Brain pericyte (primary cell): ENCODE data around the gene CD109.
"Not testable (repeated sequence)": the region's sequence is repeated elsewhere in the genome, so short reads cannot be mapped to it uniquely, and the experiment has no call there.

Experiments used
- DNase-seq: peaks from one replicate; pipeline ENCODE4 v3.0.0-alpha.2; 2012; ENCODE audit warnings: low read depth, low spot score

CD109 gene

DNA sequence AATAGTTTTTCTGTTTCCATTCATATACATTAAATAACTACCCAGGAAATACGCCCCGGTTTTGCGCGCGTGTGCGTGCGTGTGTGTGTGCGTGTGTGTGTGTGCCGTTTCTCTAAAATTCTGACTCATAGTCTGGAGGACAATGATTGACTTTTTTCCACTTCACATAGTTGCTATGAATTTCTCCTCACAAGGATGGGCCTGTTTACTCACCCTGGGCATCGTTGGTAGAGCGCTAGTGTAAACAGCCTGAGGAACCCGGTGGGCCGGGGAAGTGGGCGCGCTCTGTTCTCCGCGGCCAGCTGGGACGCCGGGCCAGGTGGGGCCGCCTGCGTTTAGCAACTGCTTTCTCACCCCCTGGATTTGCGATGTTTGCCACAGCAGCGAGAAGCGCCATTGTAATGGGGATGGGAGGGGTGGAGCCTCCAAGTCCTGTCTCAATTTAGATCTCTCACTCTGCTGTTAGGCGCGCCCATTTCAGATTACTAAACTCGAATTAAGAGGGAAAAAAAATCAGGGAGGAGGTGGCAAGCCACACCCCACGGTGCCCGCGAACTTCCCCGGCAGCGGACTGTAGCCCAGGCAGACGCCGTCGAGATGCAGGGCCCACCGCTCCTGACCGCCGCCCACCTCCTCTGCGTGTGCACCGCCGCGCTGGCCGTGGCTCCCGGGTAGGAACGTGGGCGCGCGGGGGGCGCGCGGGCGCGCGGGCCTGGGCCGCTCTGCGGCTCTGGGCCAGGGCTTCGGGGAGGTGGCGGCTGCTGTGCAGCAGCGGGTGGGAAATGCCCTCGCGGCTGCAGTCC, at the start of gene CD109:
Gene CD109 (plus strand): TSS at position 585 of the 803 bp plus-strand sequence. CDS start 13 bp downstream, at position 598.
- no peak for DNase-seq

DNA sequence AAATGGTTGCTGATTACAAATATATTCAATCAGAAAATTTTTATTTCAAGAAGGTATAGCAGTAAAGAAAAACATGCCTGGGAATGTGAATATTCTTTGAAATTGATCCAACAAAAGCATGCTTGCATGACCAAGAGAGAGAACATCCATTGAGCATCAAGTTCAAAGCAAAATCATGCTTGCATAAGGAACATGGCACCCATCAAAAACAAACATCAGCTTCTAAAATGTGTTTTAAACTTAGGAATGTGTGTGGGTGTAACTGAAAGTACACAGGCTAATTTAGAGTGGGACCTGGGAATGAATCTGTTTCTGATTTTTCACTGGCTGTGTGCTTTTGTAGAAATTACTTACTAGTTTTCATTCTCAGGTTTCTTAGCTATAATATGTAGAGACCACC, 47.8 kb upstream of the CD109 start:
- no peak for DNase-seq

DNA sequence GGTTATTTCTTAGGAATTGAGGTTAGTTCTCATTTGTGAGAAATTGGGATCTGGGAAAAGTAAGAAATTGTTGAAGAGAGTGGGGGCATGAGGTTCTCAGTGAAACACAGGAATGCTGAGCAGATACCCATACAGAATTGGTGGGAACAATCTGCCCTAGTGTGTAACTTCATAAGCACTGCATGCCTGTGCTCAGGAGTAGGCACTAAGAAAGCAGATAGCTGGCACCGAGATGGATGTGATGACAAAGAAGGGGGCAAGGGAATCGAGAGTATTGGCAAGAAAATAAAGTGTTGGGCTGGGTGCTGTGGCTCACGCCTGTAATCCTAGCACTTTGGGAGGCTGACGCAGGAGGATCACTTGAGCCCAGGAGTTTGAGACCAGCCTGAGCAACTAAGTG, 46.2 kb upstream of the CD109 start:
- DNase-seq, result no peak

DNA sequence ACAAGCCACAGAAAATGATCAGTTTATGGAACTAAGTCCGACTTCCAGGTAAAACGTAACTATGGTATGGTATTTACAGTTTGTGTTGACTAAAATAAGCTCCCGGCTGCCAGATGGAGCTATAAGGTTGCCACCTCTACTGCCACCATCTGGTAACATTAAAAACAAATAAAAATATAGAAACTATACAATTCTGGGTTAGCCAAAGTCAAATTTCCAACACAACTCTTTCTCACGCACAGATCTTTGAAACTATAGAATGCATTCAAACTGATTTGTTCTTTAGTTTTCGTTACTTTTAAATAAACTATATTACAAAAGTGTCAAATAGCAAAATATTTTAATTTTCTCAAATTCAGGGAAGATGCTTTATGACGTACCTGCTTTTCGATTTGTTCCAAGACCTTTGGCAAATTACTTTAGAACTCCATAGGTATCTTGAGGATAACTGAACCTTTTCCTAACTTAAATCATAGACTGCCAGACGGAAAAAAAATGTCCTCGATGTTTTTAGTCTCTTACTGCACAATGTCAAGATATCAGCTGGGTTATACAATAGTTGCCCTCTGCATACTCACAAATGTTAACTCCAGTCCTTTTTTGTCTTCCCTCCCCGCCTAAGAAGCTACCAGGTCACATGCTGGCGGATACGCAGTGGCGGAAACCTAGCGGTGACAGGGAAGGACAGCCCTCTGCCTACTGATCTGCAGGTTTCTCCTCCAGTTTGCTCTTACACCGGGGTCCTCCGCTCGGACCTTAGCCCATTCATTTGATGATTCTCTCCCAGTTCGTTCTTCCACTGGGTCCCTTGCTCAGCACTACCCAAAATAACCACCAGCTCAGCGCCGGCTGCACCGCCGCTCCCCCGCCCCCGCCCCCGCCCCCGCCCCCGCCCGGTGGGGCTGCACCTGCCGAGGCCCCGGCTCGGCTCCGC, 43.1 kb upstream of the CD109 start:
- DNase-seq, result no peak

DNA sequence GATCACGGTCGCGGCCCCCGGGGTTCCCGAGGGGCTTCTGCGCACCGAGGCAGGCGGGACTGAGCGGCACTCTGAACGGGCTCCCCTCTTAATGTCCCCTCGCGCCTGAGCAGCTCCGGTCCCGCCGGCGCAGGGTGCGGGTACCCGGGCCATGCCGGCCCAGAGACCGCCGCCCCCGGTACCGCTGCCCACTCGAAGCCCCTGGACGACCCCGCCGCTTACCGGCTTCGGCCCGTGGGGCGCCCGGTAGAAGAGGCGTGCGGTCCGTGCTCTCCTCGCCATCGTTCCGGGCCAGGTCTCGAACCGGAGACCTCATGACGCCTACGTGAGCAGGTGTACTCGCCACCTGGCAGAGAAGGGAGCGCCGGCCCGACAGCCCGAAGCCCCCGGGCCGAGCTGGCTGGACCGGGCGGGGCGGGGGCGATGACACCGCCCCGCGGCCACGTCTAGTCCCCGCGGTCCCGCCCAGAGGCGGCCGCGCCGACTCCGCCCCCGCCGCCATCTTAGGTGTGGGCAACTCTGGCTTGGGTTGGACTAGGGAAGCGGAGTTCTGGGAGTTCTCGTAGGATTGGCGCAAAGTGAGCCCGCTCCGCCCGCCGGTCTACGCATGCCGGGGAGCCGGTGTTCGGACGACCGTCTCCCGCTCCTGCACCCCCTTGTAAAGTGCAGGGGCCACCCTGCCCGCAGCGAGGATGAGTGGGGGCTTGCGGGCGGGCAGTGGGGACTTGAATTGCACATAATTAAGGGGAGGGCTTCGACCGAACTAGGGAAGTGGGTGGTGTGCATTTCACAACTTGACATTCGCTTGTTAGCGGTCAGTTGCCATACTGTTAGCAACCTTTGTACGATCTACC, 42.2 kb upstream of the CD109 start, which contains the start of gene SLC17A5:
Gene SLC17A5 (minus strand): TSS at position 422 of the 854 bp plus-strand sequence. CDS start 106 bp downstream, at position 316.
- peak; percentile 68 for DNase-seq

GRCh38 chr6:73655341-73655917, 40.6 kb upstream of the CD109 start:
- no peak for DNase-seq

- no peak for DNase-seq
Observed at GRCh38 chr6:73656531-73657145, 39.4 kb upstream of the CD109 start.

DNA sequence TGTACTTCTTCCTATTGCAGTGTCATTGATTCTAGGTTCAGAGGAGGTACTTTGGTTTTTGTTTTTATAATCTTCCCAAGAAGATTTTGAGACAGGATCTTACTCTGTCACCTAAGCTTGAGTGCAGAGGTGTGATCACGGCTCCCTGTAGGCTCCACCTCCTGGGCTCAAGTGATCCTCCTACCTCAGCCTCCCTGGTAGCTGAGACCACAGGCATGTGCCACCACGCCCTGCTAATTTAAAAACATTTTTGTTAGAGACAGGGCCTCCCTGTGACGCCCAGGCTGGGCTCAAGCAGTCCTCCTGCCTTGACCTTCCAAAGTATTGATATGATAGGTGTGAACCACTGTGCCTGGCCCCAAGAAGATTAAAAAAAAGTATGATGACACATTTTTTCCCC, 38.8 kb upstream of the CD109 start:
- no peak for DNase-seq

GRCh38 chr6:73664701-73665100, 31.3 kb upstream of the CD109 start:
- no peak for DNase-seq

GRCh38 chr6:73665686-73666319, 30.2 kb upstream of the CD109 start:
- no peak for DNase-seq

- no peak for DNase-seq
Observed at GRCh38 chr6:73666393-73666792, 29.6 kb upstream of the CD109 start.

DNA sequence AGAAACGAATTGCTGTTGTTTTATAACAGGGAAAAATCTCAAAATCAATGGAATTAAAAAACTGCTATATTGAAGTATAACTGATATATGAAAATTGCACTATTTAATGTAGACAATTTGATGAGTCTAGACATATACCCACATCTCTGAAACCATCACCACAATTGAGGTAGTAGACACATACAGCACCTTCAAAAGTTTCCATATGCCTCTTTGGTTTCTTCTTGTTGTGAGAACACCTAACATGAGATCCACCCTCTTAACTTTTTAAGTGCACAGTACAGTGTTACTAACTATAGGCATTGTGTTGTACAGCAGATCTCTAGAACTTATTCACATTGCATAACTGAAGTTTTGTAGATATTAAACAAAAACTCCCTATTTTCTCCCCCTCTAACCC, 28.2 kb upstream of the CD109 start:
- no peak for DNase-seq

DNA sequence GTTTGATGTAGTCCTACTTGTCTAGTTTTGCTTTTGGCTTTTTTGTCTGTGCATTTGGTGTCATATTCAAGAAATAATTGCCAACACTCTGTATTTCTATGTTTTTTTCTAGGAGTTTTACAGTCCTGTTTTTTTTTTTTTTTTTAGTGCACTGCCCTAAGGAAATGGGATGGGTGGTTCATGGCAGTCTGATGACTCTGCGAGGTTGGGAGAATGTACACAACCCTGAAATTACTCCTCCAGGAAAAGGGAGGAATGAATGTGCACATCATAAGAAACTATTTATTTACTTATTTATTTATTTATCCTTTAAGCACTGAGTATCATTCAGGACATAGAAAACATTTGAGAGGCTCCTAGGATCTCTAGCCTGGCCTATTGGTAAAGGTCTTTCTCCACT, 27.0 kb upstream of the CD109 start:
- DNase-seq, result no peak

DNA sequence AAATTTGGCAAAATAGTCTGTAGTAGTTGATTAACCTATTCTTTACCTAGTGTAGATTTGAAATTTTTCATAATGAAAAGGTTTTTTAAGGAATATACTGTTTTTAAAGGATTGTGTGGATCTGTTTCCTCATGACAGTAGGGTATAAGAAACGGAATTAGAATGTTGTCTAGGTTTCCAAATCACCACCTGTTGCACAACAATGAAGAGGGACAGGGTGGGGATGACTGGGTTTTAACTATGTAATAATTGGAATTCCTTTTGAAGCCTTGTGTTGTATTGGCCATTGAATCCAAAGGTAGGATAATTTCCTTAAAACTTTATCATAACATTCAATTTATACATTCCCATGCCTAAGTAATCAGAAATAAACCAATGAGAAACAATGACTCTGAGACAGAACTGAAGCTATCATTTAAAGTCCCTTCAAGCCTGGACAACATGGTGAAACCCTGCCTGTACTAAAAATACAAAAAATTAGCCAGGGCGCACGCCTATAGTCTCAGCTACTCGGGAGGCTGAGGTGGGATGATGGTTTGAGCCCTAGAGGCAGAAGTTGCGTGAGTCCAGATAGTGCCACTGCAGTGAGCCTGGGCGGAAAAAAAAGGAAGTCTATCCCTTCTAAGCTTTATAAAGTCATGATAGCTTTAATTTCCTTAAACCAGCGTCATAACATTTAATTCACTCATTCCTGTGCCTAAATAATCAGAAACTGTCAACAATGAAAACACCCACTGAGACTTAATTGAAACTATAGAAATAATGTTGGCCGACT, 23.9 kb upstream of the CD109 start:
- DNase-seq, result no peak

DNA sequence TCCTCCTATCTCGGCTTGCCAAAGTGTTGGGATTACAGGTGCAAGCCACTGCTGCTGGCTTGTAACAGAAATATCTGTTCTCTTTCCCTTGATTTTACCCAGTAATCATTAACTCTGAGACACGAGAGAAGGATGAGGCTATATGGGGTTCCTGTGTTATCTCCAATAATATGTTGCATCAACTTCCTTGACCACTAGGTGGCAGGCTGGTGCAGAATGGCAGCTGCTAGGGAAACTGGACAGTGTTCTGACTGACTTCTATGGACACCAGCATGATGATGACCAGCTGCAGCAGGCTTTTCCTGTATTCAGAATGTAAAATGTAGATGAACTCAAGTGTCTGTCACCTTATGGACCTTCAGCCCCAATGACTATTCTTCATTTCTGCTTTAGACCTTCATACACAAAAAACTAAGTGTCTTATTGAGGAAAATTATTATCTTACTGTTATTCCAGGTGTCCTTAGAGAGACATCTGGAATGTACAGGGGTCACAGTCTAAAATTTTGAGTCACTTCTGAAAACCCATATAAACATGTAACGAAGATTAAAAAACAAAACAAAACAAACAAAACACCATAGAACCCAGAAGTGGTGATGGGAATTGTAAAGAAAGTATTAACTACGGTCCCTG, 20.4 kb upstream of the CD109 start:
- peak; percentile 67 for DNase-seq

- DNase-seq, result no peak
Observed at GRCh38 chr6:73679009-73679408, 17.0 kb upstream of the CD109 start.

- not testable (repeated sequence) for DNase-seq
Observed at GRCh38 chr6:73679846-73680245, 16.2 kb upstream of the CD109 start.

GRCh38 chr6:73680289-73680918, 15.6 kb upstream of the CD109 start:
- DNase-seq, result no peak
